Measurements from ENCODE around the gene URB1.

- TF ChIP-seq CTCF (IDR thresholded peaks at IDR 0.05) (no peak), POLR2A (IDR thresholded peaks at IDR 0.05) (no peak)
Observed at GRCh38 chr21:32427958-32428623, 35.3 kb upstream of the URB1 start.

Data from lower leg skin (tissue), 3 donors.